GM23338 (cell line): ENCODE measurements around the gene TOR3A. TPM values are rescaled to one million over a fixed set of nuclear protein-coding genes. Genes with fewer than 3 reads are reported as not detected.

ENCODE experiments used
- ATAC-seq: fragments of 200-7000 bp; cut with Tn5 transposase; 3 replicates; pipeline ENCODE4 v1.9.1; 2020
- DNase-seq: peaks from one replicate; pipeline ENCODE4 v3.0.0-alpha.2; 2015; ENCODE audit warnings: low spot score
- H2AFZ ChIP-seq: fragments of 200-600 bp; sonication (generic); 2 replicates; pipeline ENCODE4 v1.8.0; 2016; ENCODE audit warnings: antibody characterized with exemption, mild to moderate bottlenecking, moderate library complexity
- H3F3A ChIP-seq: fragments of 200-600 bp; sonication (generic); replicated peaks from 2 replicates; pipeline ENCODE4 v1.8.0; 2017; ENCODE audit warnings: antibody characterized with exemption, mixed run types, low read depth
- H3K27ac ChIP-seq: fragments of 200-600 bp; sonication (generic); 2 replicates; pipeline ENCODE4 v1.6.1; 2016; ENCODE audit warnings: low read depth
- H3K27me3 ChIP-seq: fragments of 200-600 bp; sonication (generic); 2 replicates; pipeline ENCODE4 v1.8.0; 2016; ENCODE audit warnings: mild to moderate bottlenecking, mixed run types, moderate library complexity; ENCODE audit not compliant: insufficient read depth
- H3K36me3 ChIP-seq: fragments of 200-600 bp; sonication (generic); 2 replicates; pipeline ENCODE4 v1.8.0; 2016; ENCODE audit warnings: mild to moderate bottlenecking; ENCODE audit not compliant: insufficient read depth
- H3K4me1 ChIP-seq: fragments of 200-600 bp; sonication (generic); 2 replicates; pipeline ENCODE4 v1.8.0; 2016; ENCODE audit warnings: mild to moderate bottlenecking, moderate library complexity; ENCODE audit not compliant: insufficient read depth
- H3K4me2 ChIP-seq: fragments of 200-600 bp; sonication (generic); 2 replicates; pipeline ENCODE4 v1.7.1; 2017; ENCODE audit warnings: mixed run types
- H3K4me3 ChIP-seq: fragments of 200-600 bp; sonication (generic); 2 replicates; pipeline ENCODE4 v1.6.1; 2016; ENCODE audit warnings: mixed run types
- H3K79me2 ChIP-seq: fragments of 200-600 bp; sonication (generic); replicated peaks from 2 replicates; pipeline ENCODE4 v1.8.0; 2017; ENCODE audit warnings: mild to moderate bottlenecking; ENCODE audit not compliant: insufficient read depth
- H3K9me2 ChIP-seq: fragments of 200-600 bp; sonication (generic); 2 replicates; pipeline ENCODE4 v1.8.0; 2017; ENCODE audit not compliant: insufficient read depth
- H4K20me1 ChIP-seq: fragments of 200-600 bp; sonication (generic); replicated peaks from 2 replicates; pipeline ENCODE4 v1.8.0; 2017; ENCODE audit warnings: mild to moderate bottlenecking; ENCODE audit not compliant: insufficient read depth
- H3K27ac Mint-ChIP-seq: 2 replicates; pipeline ENCODE4 v1.8.0; 2020; ENCODE audit warnings: inconsistent platforms, mild to moderate bottlenecking, moderate library complexity, mixed read lengths
- H3K27me3 Mint-ChIP-seq: 3 replicates; pipeline ENCODE4 v1.8.0; 2022; ENCODE audit warnings: low read depth, mild to moderate bottlenecking, moderate library complexity, mixed read lengths, inconsistent platforms; ENCODE audit not compliant: insufficient read depth, poor library complexity
- H3K36me3 Mint-ChIP-seq: 3 replicates; pipeline ENCODE4 v1.8.0; 2021; ENCODE audit warnings: low read depth, mild to moderate bottlenecking, inconsistent platforms, moderate library complexity, mixed read lengths
- H3K4me1 Mint-ChIP-seq: 3 replicates; pipeline ENCODE4 v1.8.0; 2020; ENCODE audit warnings: mild to moderate bottlenecking, inconsistent platforms, mixed read lengths
- H3K4me3 Mint-ChIP-seq: 3 replicates; pipeline ENCODE4 v1.8.0; 2021; ENCODE audit warnings: moderate library complexity, mild to moderate bottlenecking, inconsistent platforms, mixed read lengths
- H3K9me3 Mint-ChIP-seq: 3 replicates; pipeline ENCODE4 v1.8.0; 2020; ENCODE audit warnings: moderate library complexity, mild to moderate bottlenecking, inconsistent platforms, mixed read lengths
- CREB1 ChIP-seq: fragments of 250-450 bp; sonication (Bioruptor Pico); IDR thresholded peaks from 2 replicates; pipeline ENCODE4 v1.5.0; 2020; ENCODE audit warnings: low read depth, mild to moderate bottlenecking, moderate library complexity
- EZH2phosphoT487 ChIP-seq: fragments of 200-600 bp; sonication (generic); IDR thresholded peaks from one replicate; pipeline ENCODE4 v1.8.1; 2018; ENCODE audit warnings: antibody characterized with exemption; ENCODE audit not compliant: unreplicated experiment
- JUNB ChIP-seq: IDR thresholded peaks from one replicate; pipeline ENCODE4 v1.6.1; 2016; ENCODE audit warnings: antibody characterized with exemption; ENCODE audit not compliant: unreplicated experiment
- NANOG ChIP-seq: IDR thresholded peaks from 2 replicates; pipeline ENCODE4 v1.6.1; 2016; ENCODE audit warnings: antibody characterized with exemption, borderline replicate concordance
- STAT1 ChIP-seq: IDR thresholded peaks from one replicate; pipeline ENCODE4 v1.6.1; 2016; ENCODE audit warnings: antibody characterized with exemption; ENCODE audit not compliant: unreplicated experiment
- ZNF331 ChIP-seq: fragments of 250-450 bp; sonication (Bioruptor Pico); IDR thresholded peaks from 2 replicates; pipeline ENCODE4 v1.5.0; 2020; ENCODE audit warnings: low read depth, mild to moderate bottlenecking, moderate library complexity
- polyA plus RNA-seq: library from polyadenylated mRNA; unstranded; fragments of >200 nt; fragmentation: Nextera tagmentation; extraction: Ambion mirVana; gene quantifications from 2 replicates; pipeline ENCODE4 v1.2.1, GENCODE V29; 2016
- total RNA-seq: library from RNA; depleted of rRNA; stranded (reverse); fragments of >200 nt; shearing (Covaris generic); gene quantifications from 2 replicates; pipeline ENCODE4 v1.2.3, GENCODE V29; 2014
- TF ChIP-seq, protein P1 (sequence below): IDR thresholded peaks from one replicate; pipeline ENCODE4 v1.6.1; 2018; ENCODE audit warnings: antibody characterized with exemption; ENCODE audit not compliant: unreplicated experiment
- TF ChIP-seq, protein P2 (sequence below): fragments of 250-450 bp; sonication (Bioruptor Pico); IDR thresholded peaks from 2 replicates; pipeline ENCODE4 v1.5.0; 2020; ENCODE audit warnings: mild to moderate bottlenecking, moderate library complexity

Gene TOR3A
- total and polyA plus RNA-seq, 2 experiments from 2014 or later, result 11.2 to 57.6 TPM

DNA sequence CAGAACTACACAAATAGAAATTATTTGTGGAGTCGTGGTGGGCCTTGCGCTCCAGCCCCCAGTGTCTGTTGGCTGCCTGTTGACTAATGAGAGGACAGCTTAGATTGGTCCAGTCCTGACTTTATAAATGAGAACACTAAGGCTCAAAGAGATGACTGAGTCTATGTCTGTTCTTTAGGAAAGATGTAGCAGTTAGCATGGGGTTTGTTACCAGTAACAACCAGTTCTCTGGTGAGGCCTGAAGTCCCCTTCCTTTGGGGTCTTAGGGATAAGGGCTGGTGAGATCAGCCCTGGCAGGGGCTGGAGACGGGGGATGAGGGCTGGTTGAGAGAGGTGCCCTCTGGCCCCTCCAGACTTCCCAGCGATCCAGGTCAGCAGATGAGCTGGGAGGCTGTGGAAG, 9.1 kb downstream of the TOR3A start (continued):
- TF ChIP-seq, protein P1, sequence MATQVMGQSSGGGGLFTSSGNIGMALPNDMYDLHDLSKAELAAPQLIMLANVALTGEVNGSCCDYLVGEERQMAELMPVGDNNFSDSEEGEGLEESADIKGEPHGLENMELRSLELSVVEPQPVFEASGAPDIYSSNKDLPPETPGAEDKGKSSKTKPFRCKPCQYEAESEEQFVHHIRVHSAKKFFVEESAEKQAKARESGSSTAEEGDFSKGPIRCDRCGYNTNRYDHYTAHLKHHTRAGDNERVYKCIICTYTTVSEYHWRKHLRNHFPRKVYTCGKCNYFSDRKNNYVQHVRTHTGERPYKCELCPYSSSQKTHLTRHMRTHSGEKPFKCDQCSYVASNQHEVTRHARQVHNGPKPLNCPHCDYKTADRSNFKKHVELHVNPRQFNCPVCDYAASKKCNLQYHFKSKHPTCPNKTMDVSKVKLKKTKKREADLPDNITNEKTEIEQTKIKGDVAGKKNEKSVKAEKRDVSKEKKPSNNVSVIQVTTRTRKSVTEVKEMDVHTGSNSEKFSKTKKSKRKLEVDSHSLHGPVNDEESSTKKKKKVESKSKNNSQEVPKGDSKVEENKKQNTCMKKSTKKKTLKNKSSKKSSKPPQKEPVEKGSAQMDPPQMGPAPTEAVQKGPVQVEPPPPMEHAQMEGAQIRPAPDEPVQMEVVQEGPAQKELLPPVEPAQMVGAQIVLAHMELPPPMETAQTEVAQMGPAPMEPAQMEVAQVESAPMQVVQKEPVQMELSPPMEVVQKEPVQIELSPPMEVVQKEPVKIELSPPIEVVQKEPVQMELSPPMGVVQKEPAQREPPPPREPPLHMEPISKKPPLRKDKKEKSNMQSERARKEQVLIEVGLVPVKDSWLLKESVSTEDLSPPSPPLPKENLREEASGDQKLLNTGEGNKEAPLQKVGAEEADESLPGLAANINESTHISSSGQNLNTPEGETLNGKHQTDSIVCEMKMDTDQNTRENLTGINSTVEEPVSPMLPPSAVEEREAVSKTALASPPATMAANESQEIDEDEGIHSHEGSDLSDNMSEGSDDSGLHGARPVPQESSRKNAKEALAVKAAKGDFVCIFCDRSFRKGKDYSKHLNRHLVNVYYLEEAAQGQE, result no peak
- TF ChIP-seq CREB1 (CRISPR knock-in tag) (no peak), STAT1 (no peak)
- TF ChIP-seq, protein P2, sequence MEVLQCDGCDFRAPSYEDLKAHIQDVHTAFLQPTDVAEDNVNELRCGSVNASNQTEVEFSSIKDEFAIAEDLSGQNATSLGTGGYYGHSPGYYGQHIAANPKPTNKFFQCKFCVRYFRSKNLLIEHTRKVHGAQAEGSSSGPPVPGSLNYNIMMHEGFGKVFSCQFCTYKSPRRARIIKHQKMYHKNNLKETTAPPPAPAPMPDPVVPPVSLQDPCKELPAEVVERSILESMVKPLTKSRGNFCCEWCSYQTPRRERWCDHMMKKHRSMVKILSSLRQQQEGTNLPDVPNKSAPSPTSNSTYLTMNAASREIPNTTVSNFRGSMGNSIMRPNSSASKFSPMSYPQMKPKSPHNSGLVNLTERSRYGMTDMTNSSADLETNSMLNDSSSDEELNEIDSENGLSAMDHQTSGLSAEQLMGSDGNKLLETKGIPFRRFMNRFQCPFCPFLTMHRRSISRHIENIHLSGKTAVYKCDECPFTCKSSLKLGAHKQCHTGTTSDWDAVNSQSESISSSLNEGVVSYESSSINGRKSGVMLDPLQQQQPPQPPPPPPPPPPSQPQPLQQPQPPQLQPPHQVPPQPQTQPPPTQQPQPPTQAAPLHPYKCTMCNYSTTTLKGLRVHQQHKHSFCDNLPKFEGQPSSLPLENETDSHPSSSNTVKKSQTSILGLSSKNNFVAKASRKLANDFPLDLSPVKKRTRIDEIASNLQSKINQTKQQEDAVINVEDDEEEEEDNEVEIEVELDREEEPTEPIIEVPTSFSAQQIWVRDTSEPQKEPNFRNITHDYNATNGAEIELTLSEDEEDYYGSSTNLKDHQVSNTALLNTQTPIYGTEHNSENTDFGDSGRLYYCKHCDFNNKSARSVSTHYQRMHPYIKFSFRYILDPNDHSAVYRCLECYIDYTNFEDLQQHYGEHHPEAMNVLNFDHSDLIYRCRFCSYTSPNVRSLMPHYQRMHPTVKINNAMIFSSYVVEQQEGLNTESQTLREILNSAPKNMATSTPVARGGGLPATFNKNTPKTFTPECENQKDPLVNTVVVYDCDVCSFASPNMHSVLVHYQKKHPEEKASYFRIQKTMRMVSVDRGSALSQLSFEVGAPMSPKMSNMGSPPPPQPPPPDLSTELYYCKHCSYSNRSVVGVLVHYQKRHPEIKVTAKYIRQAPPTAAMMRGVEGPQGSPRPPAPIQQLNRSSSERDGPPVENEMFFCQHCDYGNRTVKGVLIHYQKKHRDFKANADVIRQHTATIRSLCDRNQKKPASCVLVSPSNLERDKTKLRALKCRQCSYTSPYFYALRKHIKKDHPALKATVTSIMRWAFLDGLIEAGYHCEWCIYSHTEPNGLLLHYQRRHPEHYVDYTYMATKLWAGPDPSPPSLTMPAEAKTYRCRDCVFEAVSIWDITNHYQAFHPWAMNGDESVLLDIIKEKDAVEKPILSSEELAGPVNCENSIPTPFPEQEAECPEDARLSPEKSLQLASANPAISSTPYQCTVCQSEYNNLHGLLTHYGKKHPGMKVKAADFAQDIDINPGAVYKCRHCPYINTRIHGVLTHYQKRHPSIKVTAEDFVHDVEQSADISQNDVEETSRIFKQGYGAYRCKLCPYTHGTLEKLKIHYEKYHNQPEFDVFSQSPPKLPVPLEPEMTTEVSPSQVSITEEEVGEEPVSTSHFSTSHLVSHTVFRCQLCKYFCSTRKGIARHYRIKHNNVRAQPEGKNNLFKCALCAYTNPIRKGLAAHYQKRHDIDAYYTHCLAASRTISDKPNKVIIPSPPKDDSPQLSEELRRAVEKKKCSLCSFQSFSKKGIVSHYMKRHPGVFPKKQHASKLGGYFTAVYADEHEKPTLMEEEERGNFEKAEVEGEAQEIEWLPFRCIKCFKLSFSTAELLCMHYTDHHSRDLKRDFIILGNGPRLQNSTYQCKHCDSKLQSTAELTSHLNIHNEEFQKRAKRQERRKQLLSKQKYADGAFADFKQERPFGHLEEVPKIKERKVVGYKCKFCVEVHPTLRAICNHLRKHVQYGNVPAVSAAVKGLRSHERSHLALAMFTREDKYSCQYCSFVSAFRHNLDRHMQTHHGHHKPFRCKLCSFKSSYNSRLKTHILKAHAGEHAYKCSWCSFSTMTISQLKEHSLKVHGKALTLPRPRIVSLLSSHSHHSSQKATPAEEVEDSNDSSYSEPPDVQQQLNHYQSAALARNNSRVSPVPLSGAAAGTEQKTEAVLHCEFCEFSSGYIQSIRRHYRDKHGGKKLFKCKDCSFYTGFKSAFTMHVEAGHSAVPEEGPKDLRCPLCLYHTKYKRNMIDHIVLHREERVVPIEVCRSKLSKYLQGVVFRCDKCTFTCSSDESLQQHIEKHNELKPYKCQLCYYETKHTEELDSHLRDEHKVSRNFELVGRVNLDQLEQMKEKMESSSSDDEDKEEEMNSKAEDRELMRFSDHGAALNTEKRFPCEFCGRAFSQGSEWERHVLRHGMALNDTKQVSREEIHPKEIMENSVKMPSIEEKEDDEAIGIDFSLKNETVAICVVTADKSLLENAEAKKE (CRISPR knock-in tag), result no peak

DNA sequence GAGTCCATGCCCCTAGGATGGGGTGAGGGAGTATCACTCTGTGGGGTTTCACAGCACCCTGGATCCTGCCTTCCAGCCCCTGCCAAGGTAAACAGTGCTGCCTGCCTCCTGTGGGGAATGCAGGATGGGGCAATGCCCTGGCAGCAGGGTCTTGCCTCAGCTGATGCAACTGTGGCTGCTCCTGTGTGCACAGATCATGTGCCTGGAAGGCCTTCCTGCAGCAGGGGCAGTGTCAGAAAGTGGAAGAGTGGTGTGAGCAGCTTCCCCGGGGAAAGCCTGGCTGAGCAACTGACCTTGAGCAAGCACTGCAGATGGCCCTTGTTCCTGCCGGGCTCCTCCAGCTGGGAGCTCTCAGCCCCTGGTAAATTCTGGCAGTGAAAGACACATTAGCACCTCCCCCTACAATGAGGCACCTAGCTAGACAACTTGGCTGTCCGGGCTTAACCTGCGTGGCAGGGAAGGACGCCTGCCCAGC, 9.9 kb downstream of the TOR3A start:
- no peaks in the 10 kb centered on the region; the same call in 1 of the 2 replicates for H4K20me1 ChIP-seq
- no peak overlapping the region for H3K27ac ChIP-seq
- Mint-ChIP-seq H3K4me1 (peaks cover 27% of the 10 kb centered on the region), H3K27ac (no peak overlapping the region; the same call in 1 of the 2 replicates), H3K9me3 (no peaks in the 10 kb centered on the region), H3K36me3 (peaks cover 64% of the 10 kb centered on the region), H3K4me3 (no peak overlapping the region), H3K27me3 (peaks cover 6% of the 10 kb centered on the region)
- 0 out of 2 replicates have a peak, but pooled peaks cover 2% of the 10 kb centered on the region for H3F3A ChIP-seq
- H3K4me3 ChIP-seq, result no peak overlapping the region
- peaks cover 12% of the 10 kb centered on the region; the same call in 1 of the 2 replicates for H3K79me2 ChIP-seq
- ATAC-seq, result no peak
- peaks cover 16% of the 10 kb centered on the region; the same call in 1 of the 2 replicates for H3K36me3 ChIP-seq
- H3K4me1 ChIP-seq, result peaks cover 17% of the 10 kb centered on the region
- H3K4me2 ChIP-seq, result no peak overlapping the region
- no peaks in the 10 kb centered on the region for H3K9me2 ChIP-seq
- no peaks in the 10 kb centered on the region for H3K27me3 ChIP-seq
- H2AFZ ChIP-seq, result no peak overlapping the region
- DNase-seq, result no peak
- TF ChIP-seq JUNB (no peak), EZH2phosphoT487 (no peak), NANOG (no peak), STAT1 (no peak), ZNF331 (no peak)
- TF ChIP-seq, protein P1, result no peak
